A204.1 (cell line): ENCODE results near the gene MAK.
"Not testable (repeated sequence)": the region's sequence is repeated elsewhere in the genome, so short reads cannot be mapped to it uniquely, and the experiment has no call there.

Experiments
- FAIRE-seq: peaks from 2 replicates; lab custom pipeline; 2012; peaks lifted over from hg19 to GRCh38; lab: Jason Lieb, UNC

The MAK gene

GRCh38 chr6:10853849-10854300 lies 15.5 kb upstream of the MAK start:
- not testable (repeated sequence) for FAIRE-seq

- FAIRE-seq = no peak
Measured at GRCh38 chr6:10852361-10852960, 14.1 kb upstream of the MAK start.

GRCh38 chr6:10850728-10851127 lies 12.4 kb upstream of the MAK start:
- no peak for FAIRE-seq

- no peak for FAIRE-seq
Measured at GRCh38 chr6:10849901-10850300, 11.6 kb upstream of the MAK start.

- FAIRE-seq = peak; percentile 94
Measured at GRCh38 chr6:10847684-10848083, 9.3 kb upstream of the MAK start.

GRCh38 chr6:10843554-10843953 lies 5.2 kb upstream of the MAK start:
- FAIRE-seq = no peak

GRCh38 chr6:10838794-10839333 lies 525 bp upstream of the MAK start:
- FAIRE-seq = no peak

GRCh38 chr6:10837622-10837994 lies 731 bp downstream of the MAK start:
- no peak for FAIRE-seq

- no peak for FAIRE-seq
Measured at GRCh38 chr6:10837009-10837621, 1.2 kb downstream of the MAK start.

- FAIRE-seq = no peak
Measured at GRCh38 chr6:10834823-10835222, 3.5 kb downstream of the MAK start.

- no peak for FAIRE-seq
Measured at GRCh38 chr6:10831609-10832008, 6.7 kb downstream of the MAK start.

GRCh38 chr6:10824819-10825218 lies 13.5 kb downstream of the MAK start:
- FAIRE-seq = no peak

GRCh38 chr6:10824297-10824696 lies 14.0 kb downstream of the MAK start:
- no peak for FAIRE-seq

GRCh38 chr6:10814176-10814575 lies 24.2 kb downstream of the MAK start:
- not testable (repeated sequence) for FAIRE-seq

- no peak for FAIRE-seq
Measured at GRCh38 chr6:10809098-10809497, 29.2 kb downstream of the MAK start.

- no peak for FAIRE-seq
Measured at GRCh38 chr6:10808376-10808775, 30.0 kb downstream of the MAK start.

- peak; percentile 86 for FAIRE-seq
Measured at GRCh38 chr6:10801224-10801848, 37.0 kb downstream of the MAK start.

GRCh38 chr6:10800810-10801209 lies 37.5 kb downstream of the MAK start:
- no peak for FAIRE-seq

GRCh38 chr6:10794239-10794638 lies 44.1 kb downstream of the MAK start:
- FAIRE-seq = no peak

- FAIRE-seq = no peak
Measured at GRCh38 chr6:10793695-10794094, 44.6 kb downstream of the MAK start.

GRCh38 chr6:10793035-10793434 lies 45.3 kb downstream of the MAK start:
- FAIRE-seq = no peak

- FAIRE-seq = no peak
Measured at GRCh38 chr6:10792101-10792500, 46.2 kb downstream of the MAK start.

GRCh38 chr6:10791673-10792072 lies 46.7 kb downstream of the MAK start:
- FAIRE-seq = no peak

GRCh38 chr6:10779076-10779475 lies 59.3 kb downstream of the MAK start:
- no peak for FAIRE-seq
